GM23338 (cell line): ENCODE results near the gene AMIGO1. TPM values are rescaled to one million over a fixed set of nuclear protein-coding genes. Genes with fewer than 3 reads are reported as not detected.

Experiments
- ATAC-seq: fragments of 200-7000 bp; cut with Tn5 transposase; 3 replicates; pipeline ENCODE4 v1.9.1; 2020
- DNase-seq: peaks from one replicate; pipeline ENCODE4 v3.0.0-alpha.2; 2015; ENCODE audit warnings: low spot score
- H2AFZ ChIP-seq: fragments of 200-600 bp; sonication (generic); 2 replicates; pipeline ENCODE4 v1.8.0; 2016; ENCODE audit warnings: antibody characterized with exemption, mild to moderate bottlenecking, moderate library complexity
- H3F3A ChIP-seq: fragments of 200-600 bp; sonication (generic); replicated peaks from 2 replicates; pipeline ENCODE4 v1.8.0; 2017; ENCODE audit warnings: antibody characterized with exemption, mixed run types, low read depth
- H3K27ac ChIP-seq: fragments of 200-600 bp; sonication (generic); 2 replicates; pipeline ENCODE4 v1.6.1; 2016; ENCODE audit warnings: low read depth
- H3K27me3 ChIP-seq: fragments of 200-600 bp; sonication (generic); 2 replicates; pipeline ENCODE4 v1.8.0; 2016; ENCODE audit warnings: mild to moderate bottlenecking, mixed run types, moderate library complexity; ENCODE audit not compliant: insufficient read depth
- H3K36me3 ChIP-seq: fragments of 200-600 bp; sonication (generic); 2 replicates; pipeline ENCODE4 v1.8.0; 2016; ENCODE audit warnings: mild to moderate bottlenecking; ENCODE audit not compliant: insufficient read depth
- H3K4me1 ChIP-seq: fragments of 200-600 bp; sonication (generic); 2 replicates; pipeline ENCODE4 v1.8.0; 2016; ENCODE audit warnings: mild to moderate bottlenecking, moderate library complexity; ENCODE audit not compliant: insufficient read depth
- H3K4me2 ChIP-seq: fragments of 200-600 bp; sonication (generic); 2 replicates; pipeline ENCODE4 v1.7.1; 2017; ENCODE audit warnings: mixed run types
- H3K4me3 ChIP-seq: fragments of 200-600 bp; sonication (generic); 2 replicates; pipeline ENCODE4 v1.6.1; 2016; ENCODE audit warnings: mixed run types
- H3K79me2 ChIP-seq: fragments of 200-600 bp; sonication (generic); replicated peaks from 2 replicates; pipeline ENCODE4 v1.8.0; 2017; ENCODE audit warnings: mild to moderate bottlenecking; ENCODE audit not compliant: insufficient read depth
- H3K9me2 ChIP-seq: fragments of 200-600 bp; sonication (generic); 2 replicates; pipeline ENCODE4 v1.8.0; 2017; ENCODE audit not compliant: insufficient read depth
- H4K20me1 ChIP-seq: fragments of 200-600 bp; sonication (generic); replicated peaks from 2 replicates; pipeline ENCODE4 v1.8.0; 2017; ENCODE audit warnings: mild to moderate bottlenecking; ENCODE audit not compliant: insufficient read depth
- H3K27ac Mint-ChIP-seq: 2 replicates; pipeline ENCODE4 v1.8.0; 2020; ENCODE audit warnings: inconsistent platforms, mild to moderate bottlenecking, moderate library complexity, mixed read lengths
- H3K27me3 Mint-ChIP-seq: 3 replicates; pipeline ENCODE4 v1.8.0; 2022; ENCODE audit warnings: low read depth, mild to moderate bottlenecking, moderate library complexity, mixed read lengths, inconsistent platforms; ENCODE audit not compliant: insufficient read depth, poor library complexity
- H3K36me3 Mint-ChIP-seq: 3 replicates; pipeline ENCODE4 v1.8.0; 2021; ENCODE audit warnings: low read depth, mild to moderate bottlenecking, inconsistent platforms, moderate library complexity, mixed read lengths
- H3K4me1 Mint-ChIP-seq: 3 replicates; pipeline ENCODE4 v1.8.0; 2020; ENCODE audit warnings: mild to moderate bottlenecking, inconsistent platforms, mixed read lengths
- H3K4me3 Mint-ChIP-seq: 3 replicates; pipeline ENCODE4 v1.8.0; 2021; ENCODE audit warnings: moderate library complexity, mild to moderate bottlenecking, inconsistent platforms, mixed read lengths
- H3K9me3 Mint-ChIP-seq: 3 replicates; pipeline ENCODE4 v1.8.0; 2020; ENCODE audit warnings: moderate library complexity, mild to moderate bottlenecking, inconsistent platforms, mixed read lengths
- CTCF ChIP-seq, 2 experiments: fragments of 200-600 bp in 1 of 2; sonication (generic) in 1 of 2; conservative IDR thresholded peaks; 2 replicates each; pipeline versions ENCODE4 v1.5.1 to v1.6.1; 2016 to 2017; ENCODE audit warnings: antibody characterized with exemption in 2 of 2, low read depth in 2 of 2, mild to moderate bottlenecking in 2 of 2, moderate library complexity in 1 of 2
- EZH2 ChIP-seq: fragments of 200-600 bp; sonication (generic); IDR thresholded peaks from one replicate; pipeline ENCODE4 v1.8.0; 2017; ENCODE audit warnings: antibody characterized with exemption, mild to moderate bottlenecking, low read depth; ENCODE audit not compliant: unreplicated experiment
- EZH2phosphoT487 ChIP-seq: fragments of 200-600 bp; sonication (generic); IDR thresholded peaks from one replicate; pipeline ENCODE4 v1.8.1; 2018; ENCODE audit warnings: antibody characterized with exemption; ENCODE audit not compliant: unreplicated experiment
- JUNB ChIP-seq: IDR thresholded peaks from one replicate; pipeline ENCODE4 v1.6.1; 2016; ENCODE audit warnings: antibody characterized with exemption; ENCODE audit not compliant: unreplicated experiment
- NANOG ChIP-seq: IDR thresholded peaks from 2 replicates; pipeline ENCODE4 v1.6.1; 2016; ENCODE audit warnings: antibody characterized with exemption, borderline replicate concordance
- POLR2AphosphoS5 ChIP-seq: IDR thresholded peaks from 2 replicates; pipeline ENCODE4 v1.6.1; 2016; ENCODE audit warnings: antibody characterized with exemption, low read depth
- STAT1 ChIP-seq: IDR thresholded peaks from one replicate; pipeline ENCODE4 v1.6.1; 2016; ENCODE audit warnings: antibody characterized with exemption; ENCODE audit not compliant: unreplicated experiment
- ZNF331 ChIP-seq: fragments of 250-450 bp; sonication (Bioruptor Pico); IDR thresholded peaks from 2 replicates; pipeline ENCODE4 v1.5.0; 2020; ENCODE audit warnings: low read depth, mild to moderate bottlenecking, moderate library complexity
- polyA plus RNA-seq: library from polyadenylated mRNA; unstranded; fragments of >200 nt; fragmentation: Nextera tagmentation; extraction: Ambion mirVana; gene quantifications from 2 replicates; pipeline ENCODE4 v1.2.1, GENCODE V29; 2016
- total RNA-seq: library from RNA; depleted of rRNA; stranded (reverse); fragments of >200 nt; shearing (Covaris generic); gene quantifications from 2 replicates; pipeline ENCODE4 v1.2.3, GENCODE V29; 2014
- TF ChIP-seq, protein P1 (sequence below): IDR thresholded peaks from one replicate; pipeline ENCODE4 v1.6.1; 2018; ENCODE audit warnings: antibody characterized with exemption; ENCODE audit not compliant: unreplicated experiment

AMIGO1 gene
- total and polyA plus RNA-seq, 2 experiments from 2014 or later = 0.53 to 3.8 TPM

- Histone ChIP-seq H3K27me3 (no peaks in the 10 kb centered on the region), H3F3A (no peaks in the 10 kb centered on the region; the same call in 1 of the 2 replicates), H3K27ac (no peak overlapping the region), H3K4me1 (peaks cover 6% of the 10 kb centered on the region), H4K20me1 (no peaks in the 10 kb centered on the region), H3K9me2 (no peaks in the 10 kb centered on the region), H3K4me2 (no peak overlapping the region), H2AFZ (no peak overlapping the region), H3K79me2 (no peaks in the 10 kb centered on the region), H3K36me3 (no peaks in the 10 kb centered on the region), H3K4me3 (no peak overlapping the region)
- Mint-ChIP-seq H3K4me1 (peaks cover 10% of the 10 kb centered on the region), H3K4me3 (no peak overlapping the region), H3K9me3 (no peaks in the 10 kb centered on the region), H3K27ac (no peak overlapping the region), H3K36me3 (peaks cover 22% of the 10 kb centered on the region; the same call in 2 of the 3 replicates), H3K27me3 (peaks cover 12% of the 10 kb centered on the region)
- TF ChIP-seq CTCF (conservative IDR thresholded peaks at IDR 0.05; ENCODE audit: low read depth in 2 of 2) (peak; percentile 71 to 83), JUNB (no peak)
- ATAC-seq = peak; percentile 35
- peak; percentile 76 for DNase-seq
Measured at GRCh38 chr1:109490029-109490933, 19.2 kb downstream of the AMIGO1 start.

DNA sequence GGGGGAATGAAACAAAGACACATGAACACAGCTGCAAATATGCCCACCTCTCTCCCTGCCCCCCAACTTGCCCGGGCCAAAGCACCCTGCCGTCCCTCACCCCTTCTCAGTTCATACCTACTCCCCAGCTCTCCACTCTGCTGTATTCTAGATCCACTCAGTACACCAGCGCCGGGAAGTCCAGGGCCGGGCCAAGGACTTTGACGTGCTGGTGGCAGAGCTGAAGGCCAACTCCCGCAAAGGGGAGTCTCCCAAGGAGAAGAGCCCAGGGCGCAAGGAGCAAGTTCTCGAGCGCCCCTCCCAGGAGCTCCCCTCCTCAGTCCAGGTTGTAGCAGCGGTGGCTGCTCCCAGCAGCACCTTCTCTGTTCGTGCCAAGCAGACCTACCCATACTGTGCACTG lies 20.8 kb downstream of the AMIGO1 start:
- peaks cover 8% of the 10 kb centered on the region; the same call in 1 of the 2 replicates for H3F3A ChIP-seq
- TF ChIP-seq EZH2phosphoT487 (no peak), STAT1 (no peak), EZH2 (no peak), NANOG (no peak), CTCF (conservative IDR thresholded peaks at IDR 0.05; ENCODE audit: low read depth in 2 of 2) (no peak), POLR2AphosphoS5 (no peak), ZNF331 (no peak)
- TF ChIP-seq, protein P1, sequence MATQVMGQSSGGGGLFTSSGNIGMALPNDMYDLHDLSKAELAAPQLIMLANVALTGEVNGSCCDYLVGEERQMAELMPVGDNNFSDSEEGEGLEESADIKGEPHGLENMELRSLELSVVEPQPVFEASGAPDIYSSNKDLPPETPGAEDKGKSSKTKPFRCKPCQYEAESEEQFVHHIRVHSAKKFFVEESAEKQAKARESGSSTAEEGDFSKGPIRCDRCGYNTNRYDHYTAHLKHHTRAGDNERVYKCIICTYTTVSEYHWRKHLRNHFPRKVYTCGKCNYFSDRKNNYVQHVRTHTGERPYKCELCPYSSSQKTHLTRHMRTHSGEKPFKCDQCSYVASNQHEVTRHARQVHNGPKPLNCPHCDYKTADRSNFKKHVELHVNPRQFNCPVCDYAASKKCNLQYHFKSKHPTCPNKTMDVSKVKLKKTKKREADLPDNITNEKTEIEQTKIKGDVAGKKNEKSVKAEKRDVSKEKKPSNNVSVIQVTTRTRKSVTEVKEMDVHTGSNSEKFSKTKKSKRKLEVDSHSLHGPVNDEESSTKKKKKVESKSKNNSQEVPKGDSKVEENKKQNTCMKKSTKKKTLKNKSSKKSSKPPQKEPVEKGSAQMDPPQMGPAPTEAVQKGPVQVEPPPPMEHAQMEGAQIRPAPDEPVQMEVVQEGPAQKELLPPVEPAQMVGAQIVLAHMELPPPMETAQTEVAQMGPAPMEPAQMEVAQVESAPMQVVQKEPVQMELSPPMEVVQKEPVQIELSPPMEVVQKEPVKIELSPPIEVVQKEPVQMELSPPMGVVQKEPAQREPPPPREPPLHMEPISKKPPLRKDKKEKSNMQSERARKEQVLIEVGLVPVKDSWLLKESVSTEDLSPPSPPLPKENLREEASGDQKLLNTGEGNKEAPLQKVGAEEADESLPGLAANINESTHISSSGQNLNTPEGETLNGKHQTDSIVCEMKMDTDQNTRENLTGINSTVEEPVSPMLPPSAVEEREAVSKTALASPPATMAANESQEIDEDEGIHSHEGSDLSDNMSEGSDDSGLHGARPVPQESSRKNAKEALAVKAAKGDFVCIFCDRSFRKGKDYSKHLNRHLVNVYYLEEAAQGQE = no peak

More for the DNA sequence above, 20.8 kb downstream of the AMIGO1 start:
- Mint-ChIP-seq H3K27me3 (peaks cover 7% of the 10 kb centered on the region), H3K27ac (no peak overlapping the region), H3K4me3 (no peak overlapping the region), H3K36me3 (peaks cover 22% of the 10 kb centered on the region; the same call in 2 of the 3 replicates), H3K4me1 (peaks cover 17% of the 10 kb centered on the region), H3K9me3 (no peaks in the 10 kb centered on the region; the same call in 2 of the 3 replicates)
- peaks cover 15% of the 10 kb centered on the region for H3K4me1 ChIP-seq
- DNase-seq (no peak), ATAC-seq (no peak)
- H3K4me3 ChIP-seq = no peak overlapping the region
- H4K20me1 ChIP-seq = no peaks in the 10 kb centered on the region
- H3K4me2 ChIP-seq = no peak overlapping the region
- no peaks in the 10 kb centered on the region for H3K27me3 ChIP-seq
- H2AFZ ChIP-seq = no peak overlapping the region
- H3K36me3 ChIP-seq = no peaks in the 10 kb centered on the region
- no peaks in the 10 kb centered on the region for H3K79me2 ChIP-seq
- no peaks in the 10 kb centered on the region for H3K9me2 ChIP-seq
- no peak overlapping the region for H3K27ac ChIP-seq
